D721Med (cell line): ENCODE measurements around the gene NAA15.

ENCODE experiments used
- DNase-seq: peaks from one replicate; pipeline ENCODE4 v3.0.0; 2011; ENCODE audit warnings: low spot score; ENCODE audit not compliant: insufficient read length
- FAIRE-seq: peaks from 2 replicates; lab custom pipeline; 2011; peaks lifted over from hg19 to GRCh38; lab: Jason Lieb, UNC
- TF ChIP-seq, protein P1 (sequence below): IDR thresholded peaks from 2 replicates; pipeline ENCODE4 v1.5.1; 2012; ENCODE audit warnings: mild to moderate bottlenecking, control low read depth; ENCODE audit not compliant: insufficient read depth; ENCODE audit errors: missing control alignments

The NAA15 gene

GRCh38 chr4:139278912-139279759 lies 22.2 kb upstream of the NAA15 start:
- TF ChIP-seq, protein P1, sequence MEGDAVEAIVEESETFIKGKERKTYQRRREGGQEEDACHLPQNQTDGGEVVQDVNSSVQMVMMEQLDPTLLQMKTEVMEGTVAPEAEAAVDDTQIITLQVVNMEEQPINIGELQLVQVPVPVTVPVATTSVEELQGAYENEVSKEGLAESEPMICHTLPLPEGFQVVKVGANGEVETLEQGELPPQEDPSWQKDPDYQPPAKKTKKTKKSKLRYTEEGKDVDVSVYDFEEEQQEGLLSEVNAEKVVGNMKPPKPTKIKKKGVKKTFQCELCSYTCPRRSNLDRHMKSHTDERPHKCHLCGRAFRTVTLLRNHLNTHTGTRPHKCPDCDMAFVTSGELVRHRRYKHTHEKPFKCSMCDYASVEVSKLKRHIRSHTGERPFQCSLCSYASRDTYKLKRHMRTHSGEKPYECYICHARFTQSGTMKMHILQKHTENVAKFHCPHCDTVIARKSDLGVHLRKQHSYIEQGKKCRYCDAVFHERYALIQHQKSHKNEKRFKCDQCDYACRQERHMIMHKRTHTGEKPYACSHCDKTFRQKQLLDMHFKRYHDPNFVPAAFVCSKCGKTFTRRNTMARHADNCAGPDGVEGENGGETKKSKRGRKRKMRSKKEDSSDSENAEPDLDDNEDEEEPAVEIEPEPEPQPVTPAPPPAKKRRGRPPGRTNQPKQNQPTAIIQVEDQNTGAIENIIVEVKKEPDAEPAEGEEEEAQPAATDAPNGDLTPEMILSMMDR: no peak
- FAIRE-seq (no peak), DNase-seq (no peak)

- TF ChIP-seq, protein P1: no peak
- no peak for FAIRE-seq
These were observed 21.3 kb upstream of the NAA15 start, which contains the start of gene MGARP for GRCh38 chr4:139279760-139280620. TSS of gene MGARP (minus strand) at chr4:139280225. CDS start at chr4:139280158, 67 bp downstream.

DNA sequence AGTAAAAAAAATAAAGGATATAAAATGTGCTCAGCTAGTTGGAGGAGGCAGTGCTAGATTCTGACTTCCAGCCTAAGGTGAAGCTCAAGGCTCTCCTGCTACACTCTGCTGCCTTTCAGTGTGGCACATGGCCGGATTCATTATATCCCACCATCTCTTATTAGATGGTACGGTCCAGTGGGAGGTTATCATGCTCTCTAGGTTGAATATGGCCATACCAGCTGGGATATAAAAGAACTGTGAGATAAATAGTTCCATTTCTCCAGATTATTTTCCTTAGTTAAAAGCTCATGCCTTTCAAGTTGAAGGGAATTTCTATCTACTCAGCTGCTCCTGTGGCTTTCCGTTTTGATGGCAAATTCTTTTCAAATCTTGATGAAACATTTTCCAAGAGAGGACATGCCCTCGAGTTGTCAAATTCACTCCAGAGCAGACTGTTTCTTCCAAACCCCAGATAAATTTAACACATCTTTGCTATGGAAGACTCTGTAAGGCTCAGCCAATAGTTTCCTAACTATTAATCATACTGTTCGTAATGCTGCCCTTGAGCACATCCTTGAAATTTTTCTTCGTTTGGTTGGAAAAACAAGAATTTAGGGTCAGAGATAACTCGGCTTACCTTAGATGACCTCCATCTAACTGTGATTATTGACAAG lies 19.1 kb upstream of the NAA15 start:
- FAIRE-seq: no peak
- no peak for DNase-seq
- TF ChIP-seq, protein P1: no peak

More at GRCh38 chr4:139279760-139280620, 21.3 kb upstream of the NAA15 start, which contains the start of gene MGARP:
- DNase-seq: no peak

DNA sequence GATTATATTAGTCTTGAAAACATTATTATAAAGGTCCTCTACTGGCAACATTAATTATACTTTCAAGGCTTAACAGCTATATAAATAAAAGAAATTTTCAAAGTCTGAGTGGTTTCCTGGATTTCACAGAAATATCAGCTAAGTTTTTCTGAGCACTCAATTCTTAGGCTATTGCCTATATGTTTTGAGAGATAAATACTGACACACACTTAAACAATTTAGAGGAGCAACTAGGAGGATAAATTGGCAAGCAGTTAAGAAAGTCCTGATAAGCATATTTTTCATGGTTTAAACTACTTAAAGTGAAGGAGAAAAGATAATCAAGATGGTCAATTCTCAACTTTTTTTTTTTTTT lies 18.6 kb upstream of the NAA15 start:
- no peak for DNase-seq
- no peak for FAIRE-seq
- TF ChIP-seq, protein P1: no peak

- FAIRE-seq: no peak
- no peak for DNase-seq
- TF ChIP-seq, protein P1: no peak
These were observed 15.1 kb upstream of the NAA15 start for GRCh38 chr4:139286186-139286698.

DNA sequence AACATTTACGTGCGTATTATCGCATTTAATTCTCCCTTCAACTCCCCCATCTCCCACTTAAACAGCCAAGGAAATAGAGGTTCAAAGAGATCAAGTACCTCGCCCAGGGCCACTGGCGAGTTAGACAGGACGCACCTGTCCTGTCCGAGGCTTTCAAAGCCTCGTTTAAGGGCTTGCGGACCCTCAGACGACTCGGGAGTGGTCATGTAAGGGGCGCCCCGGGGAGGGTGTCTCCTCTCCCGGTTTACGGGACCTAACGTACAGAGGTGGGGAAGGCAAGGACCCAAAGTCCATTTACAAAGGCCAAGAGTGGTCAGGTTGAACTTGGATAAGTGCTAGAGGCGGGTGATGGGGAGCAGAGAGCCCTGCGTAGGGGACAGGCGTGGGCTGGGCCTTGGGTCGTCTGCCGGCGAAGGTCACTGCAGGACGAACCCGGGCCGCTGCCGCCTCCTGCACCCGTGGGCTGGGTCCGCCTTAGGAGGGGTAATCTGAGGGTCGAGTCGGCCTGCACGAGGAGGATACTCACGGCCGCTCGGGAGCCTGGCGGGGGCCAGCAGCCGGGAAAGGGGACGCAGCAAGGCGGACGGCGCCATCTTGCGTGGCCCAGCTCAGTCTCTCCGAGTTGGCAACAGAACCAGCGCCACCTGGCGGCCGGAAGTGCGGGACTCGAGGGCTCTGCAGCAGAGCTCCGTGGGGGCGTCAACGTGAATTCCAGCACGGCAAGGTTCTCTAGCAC lies 5.9 kb upstream of the NAA15 start:
- TF ChIP-seq, protein P1: peak; percentile 92
- FAIRE-seq (no peak), DNase-seq (peak; percentile 80)
